Gastroesophageal sphincter (tissue), 3 donors: ENCODE measurements around the gene SYCP3.

Experiments
- POLR2AphosphoS5 ChIP-seq: sonication (generic); formaldehyde crosslinking; IDR thresholded peaks from one replicate; pipeline ENCODE4 v1.6.1; 2017; ENCODE audit warnings: antibody characterized with exemption
- TF ChIP-seq, protein P1 (sequence below), 4 experiments: fragments of 200-600 bp in 2 of 4; fragments of 450-650 bp in 2 of 4; sonication (generic) in 1 of 4; IDR thresholded peaks; one replicate each; pipeline ENCODE4 v1.5.1; 2017 to 2019; ENCODE audit warnings: antibody characterized with exemption in 4 of 4, mild to moderate bottlenecking in 2 of 4, moderate library complexity in 2 of 4

DNA sequence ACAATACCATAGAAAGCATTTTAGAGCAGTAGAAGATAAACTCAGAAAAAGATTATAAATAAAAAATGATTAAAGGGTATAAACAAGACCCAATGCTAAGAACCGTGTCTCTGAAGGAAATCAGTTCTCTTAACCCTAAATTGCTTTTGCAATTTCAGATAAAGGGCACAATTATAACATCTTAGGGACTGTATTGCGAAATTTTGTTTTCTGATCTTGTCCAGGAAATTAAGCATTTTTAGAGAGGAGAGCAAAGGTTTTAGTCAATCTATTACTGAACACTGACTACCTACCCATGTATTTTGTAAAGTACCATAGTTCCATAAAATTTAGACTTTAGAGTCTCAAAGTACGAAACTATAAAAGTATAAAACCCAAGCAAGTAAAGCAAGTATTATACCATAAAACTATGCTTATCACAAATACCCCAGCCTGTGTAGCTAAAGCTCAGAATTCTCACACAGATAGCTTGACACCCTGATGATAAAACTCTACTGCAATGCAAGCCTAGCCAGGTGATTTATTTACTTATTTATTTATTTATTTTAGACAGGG, 48.6 kb downstream of the SYCP3 start:
- TF ChIP-seq, protein P1, sequence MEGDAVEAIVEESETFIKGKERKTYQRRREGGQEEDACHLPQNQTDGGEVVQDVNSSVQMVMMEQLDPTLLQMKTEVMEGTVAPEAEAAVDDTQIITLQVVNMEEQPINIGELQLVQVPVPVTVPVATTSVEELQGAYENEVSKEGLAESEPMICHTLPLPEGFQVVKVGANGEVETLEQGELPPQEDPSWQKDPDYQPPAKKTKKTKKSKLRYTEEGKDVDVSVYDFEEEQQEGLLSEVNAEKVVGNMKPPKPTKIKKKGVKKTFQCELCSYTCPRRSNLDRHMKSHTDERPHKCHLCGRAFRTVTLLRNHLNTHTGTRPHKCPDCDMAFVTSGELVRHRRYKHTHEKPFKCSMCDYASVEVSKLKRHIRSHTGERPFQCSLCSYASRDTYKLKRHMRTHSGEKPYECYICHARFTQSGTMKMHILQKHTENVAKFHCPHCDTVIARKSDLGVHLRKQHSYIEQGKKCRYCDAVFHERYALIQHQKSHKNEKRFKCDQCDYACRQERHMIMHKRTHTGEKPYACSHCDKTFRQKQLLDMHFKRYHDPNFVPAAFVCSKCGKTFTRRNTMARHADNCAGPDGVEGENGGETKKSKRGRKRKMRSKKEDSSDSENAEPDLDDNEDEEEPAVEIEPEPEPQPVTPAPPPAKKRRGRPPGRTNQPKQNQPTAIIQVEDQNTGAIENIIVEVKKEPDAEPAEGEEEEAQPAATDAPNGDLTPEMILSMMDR (IDR thresholded peaks at IDR 0.05) = no peak
- no peak for TF ChIP-seq POLR2AphosphoS5
